GM19452 (cell line): Measurements from ENCODE around the gene STK11.

Experiments
- ATAC-seq: cut with Tn5 transposase; IDR thresholded peaks from one replicate; pipeline ENCODE4 v1.9.1; 2021; ENCODE audit not compliant: unreplicated experiment

STK11 gene

GRCh38 chr19:1272423-1273262 lies 67.1 kb downstream of the STK11 start:
- ATAC-seq: no peak

GRCh38 chr19:1273263-1274041 lies 67.9 kb downstream of the STK11 start:
- ATAC-seq: no peak

- no peak for ATAC-seq
Observed at GRCh38 chr19:1274081-1274851, 68.7 kb downstream of the STK11 start.

- ATAC-seq: no peak
Observed at GRCh38 chr19:1274852-1275259, 69.3 kb downstream of the STK11 start.

- peak; percentile 69 for ATAC-seq
Observed at GRCh38 chr19:1275260-1275975, 69.8 kb downstream of the STK11 start, which contains the start of gene FAM174C. Gene FAM174C, plus strand, starts transcription at chr19:1275530. Its CDS starts 20 bp downstream, at chr19:1275550.

GRCh38 chr19:1275976-1276627 lies 70.5 kb downstream of the STK11 start:
- ATAC-seq: no peak

GRCh38 chr19:1276628-1277022 lies 71.0 kb downstream of the STK11 start:
- no peak for ATAC-seq

GRCh38 chr19:1277061-1277460 lies 71.5 kb downstream of the STK11 start:
- ATAC-seq: no peak
